ENCODE results near the gene ADAM22.

ADAM22 gene

GRCh38 chr7:88219781-88220747, 286.0 kb downstream of the ADAM22 start, which contains the start of gene SRI:
Gene SRI, minus strand, starts transcription at chr7:88220038. Its CDS starts 12 bp downstream, at chr7:88220026.
- no peak for FAIRE-seq

- no peak for FAIRE-seq
Measured at GRCh38 chr7:88223265-88223664, 289.2 kb downstream of the ADAM22 start.

GRCh38 chr7:88224601-88225275, 290.7 kb downstream of the ADAM22 start:
- no peak for FAIRE-seq

GRCh38 chr7:88226201-88226600, 292.1 kb downstream of the ADAM22 start:
- no peak for FAIRE-seq

- no peak for FAIRE-seq
Measured at GRCh38 chr7:88226886-88227516, 292.9 kb downstream of the ADAM22 start.

GRCh38 chr7:88229302-88229995, 295.4 kb downstream of the ADAM22 start:
- no peak for FAIRE-seq

GRCh38 chr7:88230646-88231045, 296.6 kb downstream of the ADAM22 start:
- no peak for FAIRE-seq

GRCh38 chr7:88233828-88234227, 299.8 kb downstream of the ADAM22 start:
- no peak for FAIRE-seq

GRCh38 chr7:88239852-88240251, 305.8 kb downstream of the ADAM22 start:
- no peak for FAIRE-seq

- peak; percentile 95 for FAIRE-seq
Measured at GRCh38 chr7:88243345-88243909, 309.4 kb downstream of the ADAM22 start.

GRCh38 chr7:88244258-88244657, 310.2 kb downstream of the ADAM22 start:
- FAIRE-seq, result no peak

Data from A204.1 (cell line).